ENCODE measurements around the gene MRPL12. TPM values are rescaled to one million over a fixed set of nuclear protein-coding genes. Genes with fewer than 3 reads are reported as not detected.

The MRPL12 gene
- total and polyA plus RNA-seq, 2 of the 13 experiments (the other 11 are each of a cell fraction or from before 2014, with no cell fraction given), result 39.1 to 94.1 TPM

DNA sequence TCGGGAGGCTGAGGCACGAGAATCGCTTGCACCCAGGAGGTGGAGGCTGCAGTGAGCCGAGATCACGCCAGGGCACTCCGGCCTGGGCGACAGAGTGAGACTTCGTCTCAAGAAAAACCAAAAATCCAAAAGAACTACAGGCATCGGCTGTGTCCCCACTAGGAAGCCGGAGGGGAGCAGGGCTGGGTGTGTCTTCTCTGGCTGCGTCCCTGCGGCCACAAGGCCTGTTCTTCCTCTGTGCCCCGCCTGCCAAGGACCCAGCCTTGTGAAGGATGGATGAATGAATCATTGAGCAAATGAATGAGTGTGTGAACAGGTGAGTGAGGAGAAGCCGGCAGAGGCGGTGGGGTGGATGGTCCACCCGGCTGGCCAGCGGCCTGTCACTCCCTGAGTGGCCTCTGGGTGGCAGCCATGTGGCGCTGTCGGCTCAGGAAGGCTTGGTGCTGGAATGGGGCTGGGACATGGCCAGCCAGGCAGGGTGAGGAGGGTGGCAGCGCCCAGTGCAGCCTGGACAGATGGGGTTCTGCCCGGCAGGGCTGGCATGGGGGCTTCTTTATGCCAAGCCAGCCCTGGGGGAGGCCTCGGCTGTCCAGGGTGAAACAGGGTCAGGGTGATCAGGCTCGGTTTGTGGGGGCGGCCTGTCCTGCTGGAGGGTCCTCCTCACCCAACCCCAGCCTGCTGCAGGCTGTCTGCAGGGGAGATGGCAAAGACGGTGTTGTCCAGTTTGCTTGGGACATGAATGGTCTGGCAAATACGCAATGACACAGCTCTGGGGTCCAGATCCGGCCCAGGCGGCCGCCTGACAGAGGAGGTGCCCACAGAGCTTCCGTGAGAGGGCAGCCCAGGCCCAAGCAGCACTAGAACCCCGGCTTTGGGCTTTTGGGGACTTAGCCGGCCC is 30.6 kb downstream of the MRPL12 start (continued):
- TF ChIP-seq ZNF296 (CRISPR knock-in tag; conservative IDR thresholded peaks at IDR 0.05), result no peak
- no peak for TF ChIP-seq SNRNP70 (IDR thresholded peaks at IDR 0.05; ENCODE audit: low read depth, low read length)
- TF ChIP-seq FOXA3 (CRISPR knock-in tag; IDR thresholded peaks at IDR 0.05), result peak; percentile 40
- peak; percentile 62; the same call in 1 of the 2 replicates for TF ChIP-seq ZNF136 (CRISPR knock-in tag; IDR thresholded peaks at IDR 0.05; ENCODE audit: low read depth)
- 0 out of 2 replicates have a peak, but pooled peaks have one; percentile 51 for TF ChIP-seq ZNF550 (CRISPR knock-in tag; IDR thresholded peaks at IDR 0.05; ENCODE audit: borderline replicate concordance)
- TF ChIP-seq ZNF605 (CRISPR knock-in tag; IDR thresholded peaks at IDR 0.05), result 0 out of 2 replicates have a peak, but pooled peaks have one; percentile 53
- TF ChIP-seq, protein P1, sequence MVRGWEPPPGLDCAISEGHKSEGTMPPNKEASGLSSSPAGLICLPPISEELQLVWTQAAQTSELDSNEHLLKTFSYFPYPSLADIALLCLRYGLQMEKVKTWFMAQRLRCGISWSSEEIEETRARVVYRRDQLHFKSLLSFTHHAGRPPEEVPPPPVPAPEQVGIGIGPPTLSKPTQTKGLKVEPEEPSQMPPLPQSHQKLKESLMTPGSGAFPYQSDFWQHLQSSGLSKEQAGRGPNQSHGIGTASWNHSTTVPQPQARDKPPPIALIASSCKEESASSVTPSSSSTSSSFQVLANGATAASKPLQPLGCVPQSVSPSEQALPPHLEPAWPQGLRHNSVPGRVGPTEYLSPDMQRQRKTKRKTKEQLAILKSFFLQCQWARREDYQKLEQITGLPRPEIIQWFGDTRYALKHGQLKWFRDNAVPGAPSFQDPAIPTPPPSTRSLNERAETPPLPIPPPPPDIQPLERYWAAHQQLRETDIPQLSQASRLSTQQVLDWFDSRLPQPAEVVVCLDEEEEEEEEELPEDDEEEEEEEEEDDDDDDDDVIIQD (CRISPR knock-in tag; IDR thresholded peaks at IDR 0.05; ENCODE audit: low read depth), result peak; percentile 71; the same call in 1 of the 2 replicates
- 0 out of 2 replicates have a peak, but pooled peaks have one; percentile 27 for TF ChIP-seq NFKBIZ (CRISPR knock-in tag; IDR thresholded peaks at IDR 0.05)
- TF ChIP-seq, protein P2, sequence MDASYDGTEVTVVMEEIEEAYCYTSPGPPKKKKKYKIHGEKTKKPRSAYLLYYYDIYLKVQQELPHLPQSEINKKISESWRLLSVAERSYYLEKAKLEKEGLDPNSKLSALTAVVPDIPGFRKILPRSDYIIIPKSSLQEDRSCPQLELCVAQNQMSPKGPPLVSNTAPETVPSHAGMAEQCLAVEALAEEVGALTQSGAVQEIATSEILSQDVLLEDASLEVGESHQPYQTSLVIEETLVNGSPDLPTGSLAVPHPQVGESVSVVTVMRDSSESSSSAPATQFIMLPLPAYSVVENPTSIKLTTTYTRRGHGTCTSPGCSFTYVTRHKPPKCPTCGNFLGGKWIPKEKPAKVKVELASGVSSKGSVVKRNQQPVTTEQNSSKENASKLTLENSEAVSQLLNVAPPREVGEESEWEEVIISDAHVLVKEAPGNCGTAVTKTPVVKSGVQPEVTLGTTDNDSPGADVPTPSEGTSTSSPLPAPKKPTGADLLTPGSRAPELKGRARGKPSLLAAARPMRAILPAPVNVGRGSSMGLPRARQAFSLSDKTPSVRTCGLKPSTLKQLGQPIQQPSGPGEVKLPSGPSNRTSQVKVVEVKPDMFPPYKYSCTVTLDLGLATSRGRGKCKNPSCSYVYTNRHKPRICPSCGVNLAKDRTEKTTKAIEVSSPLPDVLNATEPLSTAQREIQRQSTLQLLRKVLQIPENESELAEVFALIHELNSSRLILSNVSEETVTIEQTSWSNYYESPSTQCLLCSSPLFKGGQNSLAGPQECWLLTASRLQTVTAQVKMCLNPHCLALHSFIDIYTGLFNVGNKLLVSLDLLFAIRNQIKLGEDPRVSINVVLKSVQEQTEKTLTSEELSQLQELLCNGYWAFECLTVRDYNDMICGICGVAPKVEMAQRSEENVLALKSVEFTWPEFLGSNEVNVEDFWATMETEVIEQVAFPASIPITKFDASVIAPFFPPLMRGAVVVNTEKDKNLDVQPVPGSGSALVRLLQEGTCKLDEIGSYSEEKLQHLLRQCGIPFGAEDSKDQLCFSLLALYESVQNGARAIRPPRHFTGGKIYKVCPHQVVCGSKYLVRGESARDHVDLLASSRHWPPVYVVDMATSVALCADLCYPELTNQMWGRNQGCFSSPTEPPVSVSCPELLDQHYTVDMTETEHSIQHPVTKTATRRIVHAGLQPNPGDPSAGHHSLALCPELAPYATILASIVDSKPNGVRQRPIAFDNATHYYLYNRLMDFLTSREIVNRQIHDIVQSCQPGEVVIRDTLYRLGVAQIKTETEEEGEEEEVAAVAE (CRISPR knock-in tag; IDR thresholded peaks at IDR 0.05; ENCODE audit: borderline replicate concordance), result 0 out of 2 replicates have a peak, but pooled peaks have one; percentile 24
- TF ChIP-seq, protein P3, sequence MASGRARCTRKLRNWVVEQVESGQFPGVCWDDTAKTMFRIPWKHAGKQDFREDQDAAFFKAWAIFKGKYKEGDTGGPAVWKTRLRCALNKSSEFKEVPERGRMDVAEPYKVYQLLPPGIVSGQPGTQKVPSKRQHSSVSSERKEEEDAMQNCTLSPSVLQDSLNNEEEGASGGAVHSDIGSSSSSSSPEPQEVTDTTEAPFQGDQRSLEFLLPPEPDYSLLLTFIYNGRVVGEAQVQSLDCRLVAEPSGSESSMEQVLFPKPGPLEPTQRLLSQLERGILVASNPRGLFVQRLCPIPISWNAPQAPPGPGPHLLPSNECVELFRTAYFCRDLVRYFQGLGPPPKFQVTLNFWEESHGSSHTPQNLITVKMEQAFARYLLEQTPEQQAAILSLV (CRISPR knock-in tag; IDR thresholded peaks at IDR 0.05; ENCODE audit: borderline replicate concordance), result no peak
- TF ChIP-seq SOX6 (IDR thresholded peaks at IDR 0.05), result no peak
- peak; percentile 13; the same call in 1 of the 2 replicates for TF ChIP-seq SOX6 (CRISPR knock-in tag; IDR thresholded peaks at IDR 0.05)
- no peak for TF ChIP-seq RNF2 (conservative IDR thresholded peaks at IDR 0.05; ENCODE audit: low read depth)
- no peak for TF ChIP-seq FOXP1 (IDR thresholded peaks at IDR 0.05)
- no peak for TF ChIP-seq FOXP1 (CRISPR knock-in tag; IDR thresholded peaks at IDR 0.05)
- TF ChIP-seq CBX5 (CRISPR knock-in tag; IDR thresholded peaks at IDR 0.05; ENCODE audit: borderline replicate concordance), result peak; percentile 80
- TF ChIP-seq RXRA (CRISPR knock-in tag; IDR thresholded peaks at IDR 0.05), result peak; percentile 48; the same call in 1 of the 2 replicates
- TF ChIP-seq SALL2 (CRISPR knock-in tag; IDR thresholded peaks at IDR 0.05), result peak; percentile 69; the same call in 1 of the 2 replicates
- peak; percentile 11; the same call in 1 of the 2 replicates for TF ChIP-seq ZNF891 (CRISPR knock-in tag; IDR thresholded peaks at IDR 0.05)
- TF ChIP-seq SP4 (CRISPR knock-in tag; IDR thresholded peaks at IDR 0.05), result peak; percentile 63; the same call in 1 of the 2 replicates
- peak; percentile 66; the same call in 1 of the 2 replicates for TF ChIP-seq ZNF331 (CRISPR knock-in tag; IDR thresholded peaks at IDR 0.05)
- TF ChIP-seq TAF15 (IDR thresholded peaks at IDR 0.05; ENCODE audit: low read depth, low read length, poor library complexity, severe bottlenecking), result peak; percentile 75
- TF ChIP-seq AGO2 (optimal IDR thresholded peaks at IDR 0.05; ENCODE audit: low read depth, low read length), result peak; percentile 72

Data from HepG2 (cell line).